ENCODE measurements around the gene CLK3.

DNA sequence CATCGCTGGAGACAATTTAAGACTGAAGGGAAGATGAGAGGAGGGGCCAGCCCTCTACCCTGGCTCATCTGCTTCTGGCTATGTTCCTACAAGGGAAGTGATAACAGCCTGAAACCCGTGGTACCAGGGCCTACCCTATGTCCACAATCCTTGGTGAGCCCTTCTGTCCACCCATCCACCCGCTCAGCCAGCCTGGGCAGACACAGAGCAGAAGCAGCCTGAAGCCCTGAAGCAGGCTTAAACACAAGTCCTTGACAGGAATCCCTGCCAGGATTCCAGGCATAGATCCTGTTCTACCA lies 15.4 kb downstream of the CLK3 start:
- TF ChIP-seq, protein P1, sequence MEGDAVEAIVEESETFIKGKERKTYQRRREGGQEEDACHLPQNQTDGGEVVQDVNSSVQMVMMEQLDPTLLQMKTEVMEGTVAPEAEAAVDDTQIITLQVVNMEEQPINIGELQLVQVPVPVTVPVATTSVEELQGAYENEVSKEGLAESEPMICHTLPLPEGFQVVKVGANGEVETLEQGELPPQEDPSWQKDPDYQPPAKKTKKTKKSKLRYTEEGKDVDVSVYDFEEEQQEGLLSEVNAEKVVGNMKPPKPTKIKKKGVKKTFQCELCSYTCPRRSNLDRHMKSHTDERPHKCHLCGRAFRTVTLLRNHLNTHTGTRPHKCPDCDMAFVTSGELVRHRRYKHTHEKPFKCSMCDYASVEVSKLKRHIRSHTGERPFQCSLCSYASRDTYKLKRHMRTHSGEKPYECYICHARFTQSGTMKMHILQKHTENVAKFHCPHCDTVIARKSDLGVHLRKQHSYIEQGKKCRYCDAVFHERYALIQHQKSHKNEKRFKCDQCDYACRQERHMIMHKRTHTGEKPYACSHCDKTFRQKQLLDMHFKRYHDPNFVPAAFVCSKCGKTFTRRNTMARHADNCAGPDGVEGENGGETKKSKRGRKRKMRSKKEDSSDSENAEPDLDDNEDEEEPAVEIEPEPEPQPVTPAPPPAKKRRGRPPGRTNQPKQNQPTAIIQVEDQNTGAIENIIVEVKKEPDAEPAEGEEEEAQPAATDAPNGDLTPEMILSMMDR (IDR thresholded peaks at IDR 0.05) = no peak
- TF ChIP-seq POLR2A (IDR thresholded peaks at IDR 0.05) = no peak

Data from vagina (tissue), 2 donors.